Vagina (tissue), 2 donors: ENCODE measurements around the gene DNASE1.

Source experiments
- CTCF ChIP-seq, 3 experiments: fragments of 450-650 bp in 2 of 3; fragments of 200-600 bp in 1 of 3; sonication (generic) in 1 of 3; IDR thresholded peaks; one replicate each; pipeline ENCODE4 v1.5.1; 2017 to 2019; ENCODE audit warnings: antibody characterized with exemption in 3 of 3, mild to moderate bottlenecking in 2 of 3, moderate library complexity in 2 of 3
- POLR2A ChIP-seq, 2 donors: fragments of 450-650 bp; IDR thresholded peaks; one replicate each; pipeline ENCODE4 v1.6.1; 2017; ENCODE audit warnings: antibody characterized with exemption in 2 of 2, mild to moderate bottlenecking in 2 of 2, moderate library complexity in 2 of 2
- POLR2AphosphoS5 ChIP-seq, 2 donors: sonication (generic); formaldehyde crosslinking; IDR thresholded peaks; one replicate each; pipeline ENCODE4 v1.9.0; 2017; ENCODE audit warnings: antibody characterized with exemption in 2 of 2, mild to moderate bottlenecking in 2 of 2, low read depth in 1 of 2; ENCODE audit not compliant: insufficient read depth in 1 of 2

- no peak for TF ChIP-seq POLR2A (IDR thresholded peaks at IDR 0.05)
- no peak for TF ChIP-seq CTCF (IDR thresholded peaks at IDR 0.05)
- TF ChIP-seq POLR2AphosphoS5 (IDR thresholded peaks at IDR 0.05; ENCODE audit: insufficient read depth in 1 of 2, low read depth in 1 of 2), result no peak
Observed at GRCh38 chr16:3640207-3640606, 14.3 kb upstream of the DNASE1 start.
